Epithelial cell of proximal tubule (primary cell): ENCODE results near the gene CLCA2. TPM values are rescaled to one million over a fixed set of nuclear protein-coding genes. Genes with fewer than 3 reads are reported as not detected.
"Not testable (repeated sequence)": the region's sequence is repeated elsewhere in the genome, so short reads cannot be mapped to it uniquely, and the experiment has no call there.

ENCODE experiments used
- DNase-seq: peaks from one replicate; pipeline ENCODE4 v3.0.0-alpha.2; 2011; ENCODE audit warnings: low read depth
- H3K4me3 ChIP-seq: 2 replicates; pipeline ENCODE4 v1.5.1; 2011; ENCODE audit warnings: low read depth, mild to moderate bottlenecking, low read length
- total RNA-seq: library from RNA; depleted of rRNA; stranded (reverse); fragments of >200 nt; gene quantifications from 2 replicates; pipeline ENCODE4 v1.2.3, GENCODE V29; 2015
- TF ChIP-seq, protein P1 (sequence below): conservative IDR thresholded peaks from 2 replicates; pipeline ENCODE4 v1.5.1; 2012; ENCODE audit warnings: low read depth, mild to moderate bottlenecking, low read length

CLCA2 gene
- total RNA-seq, 1 donor from 2014 or later: not detected

DNA sequence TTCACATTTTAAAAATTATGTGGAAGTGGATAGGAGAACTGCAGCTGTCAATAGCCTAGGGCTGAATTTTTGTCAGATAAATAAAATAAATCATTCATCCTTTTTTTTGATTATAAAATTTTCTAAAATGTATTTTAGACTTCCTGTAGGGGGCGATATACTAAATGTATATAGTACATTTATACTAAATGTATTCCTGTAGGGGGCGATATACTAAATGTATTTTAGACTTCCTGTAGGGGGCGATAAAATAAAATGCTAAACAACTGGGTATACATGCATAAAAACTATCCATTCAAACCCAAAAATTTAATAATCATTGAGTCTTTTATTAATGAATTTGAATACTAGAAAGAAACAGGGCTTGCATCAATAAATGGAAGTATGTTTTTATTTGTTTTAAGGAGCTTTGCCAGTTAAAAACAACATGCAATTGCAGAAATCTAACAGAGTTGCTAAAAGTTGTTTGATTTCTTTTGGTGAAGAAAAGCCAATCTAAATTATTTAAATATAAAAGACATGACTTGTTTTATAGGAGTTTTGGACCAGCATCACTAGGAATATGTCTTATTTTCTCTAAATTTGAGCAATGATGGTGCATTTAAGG is 76.1 kb downstream of the CLCA2 start:
- TF ChIP-seq, protein P1, sequence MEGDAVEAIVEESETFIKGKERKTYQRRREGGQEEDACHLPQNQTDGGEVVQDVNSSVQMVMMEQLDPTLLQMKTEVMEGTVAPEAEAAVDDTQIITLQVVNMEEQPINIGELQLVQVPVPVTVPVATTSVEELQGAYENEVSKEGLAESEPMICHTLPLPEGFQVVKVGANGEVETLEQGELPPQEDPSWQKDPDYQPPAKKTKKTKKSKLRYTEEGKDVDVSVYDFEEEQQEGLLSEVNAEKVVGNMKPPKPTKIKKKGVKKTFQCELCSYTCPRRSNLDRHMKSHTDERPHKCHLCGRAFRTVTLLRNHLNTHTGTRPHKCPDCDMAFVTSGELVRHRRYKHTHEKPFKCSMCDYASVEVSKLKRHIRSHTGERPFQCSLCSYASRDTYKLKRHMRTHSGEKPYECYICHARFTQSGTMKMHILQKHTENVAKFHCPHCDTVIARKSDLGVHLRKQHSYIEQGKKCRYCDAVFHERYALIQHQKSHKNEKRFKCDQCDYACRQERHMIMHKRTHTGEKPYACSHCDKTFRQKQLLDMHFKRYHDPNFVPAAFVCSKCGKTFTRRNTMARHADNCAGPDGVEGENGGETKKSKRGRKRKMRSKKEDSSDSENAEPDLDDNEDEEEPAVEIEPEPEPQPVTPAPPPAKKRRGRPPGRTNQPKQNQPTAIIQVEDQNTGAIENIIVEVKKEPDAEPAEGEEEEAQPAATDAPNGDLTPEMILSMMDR: no peak
- DNase-seq: no peak
- no peak overlapping the region for H3K4me3 ChIP-seq

DNA sequence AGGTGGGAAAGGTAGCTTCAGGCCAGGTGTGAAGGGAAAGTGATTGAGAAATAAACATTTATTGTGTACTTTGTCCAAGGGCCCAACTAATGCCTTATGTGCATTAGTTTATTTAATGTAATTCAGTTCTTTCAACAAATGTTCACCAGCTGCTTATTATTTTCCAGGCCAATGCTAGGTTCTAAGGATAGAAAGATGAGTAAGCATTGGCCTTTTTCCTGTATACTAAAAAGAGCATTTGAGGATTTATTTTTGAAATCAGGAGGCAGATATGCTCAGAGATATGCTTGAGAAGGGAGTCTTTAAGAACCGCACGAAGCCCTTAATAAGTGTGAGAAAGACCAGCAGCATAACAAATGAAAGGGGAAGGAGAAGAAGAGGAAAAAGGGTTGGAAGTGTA is 76.7 kb downstream of the CLCA2 start:
- no peak overlapping the region for H3K4me3 ChIP-seq
- TF ChIP-seq, protein P1: no peak
- no peak for DNase-seq

DNA sequence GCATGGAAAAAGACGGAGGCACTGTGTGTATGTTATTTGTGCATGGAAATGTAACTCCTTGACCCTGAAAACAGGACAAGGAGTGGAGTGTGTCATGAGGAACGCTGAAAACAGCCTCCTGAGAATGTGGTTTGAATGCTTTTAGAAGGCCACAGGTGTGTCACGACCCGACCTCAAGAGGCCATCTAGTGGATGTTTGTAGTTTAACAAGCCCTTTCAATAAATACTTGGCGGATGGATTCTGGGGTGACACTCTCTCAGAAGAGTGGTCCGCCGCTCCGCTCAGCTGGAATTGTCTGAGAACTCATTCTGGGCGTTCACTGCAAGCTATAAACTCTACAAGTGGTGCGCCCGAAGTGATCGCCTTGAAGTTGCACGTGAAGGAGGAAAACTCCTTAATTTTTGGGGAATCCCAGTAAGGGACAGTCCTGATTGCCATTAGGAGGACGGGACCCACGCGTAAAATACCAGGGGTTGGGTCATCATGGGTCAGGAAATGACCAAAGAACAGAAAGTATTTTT is 78.2 kb downstream of the CLCA2 start:
- not testable (repeated sequence) for DNase-seq
- H3K4me3 ChIP-seq: peak overlapping the region; percentile 41
- TF ChIP-seq, protein P1: peak; percentile 60

DNA sequence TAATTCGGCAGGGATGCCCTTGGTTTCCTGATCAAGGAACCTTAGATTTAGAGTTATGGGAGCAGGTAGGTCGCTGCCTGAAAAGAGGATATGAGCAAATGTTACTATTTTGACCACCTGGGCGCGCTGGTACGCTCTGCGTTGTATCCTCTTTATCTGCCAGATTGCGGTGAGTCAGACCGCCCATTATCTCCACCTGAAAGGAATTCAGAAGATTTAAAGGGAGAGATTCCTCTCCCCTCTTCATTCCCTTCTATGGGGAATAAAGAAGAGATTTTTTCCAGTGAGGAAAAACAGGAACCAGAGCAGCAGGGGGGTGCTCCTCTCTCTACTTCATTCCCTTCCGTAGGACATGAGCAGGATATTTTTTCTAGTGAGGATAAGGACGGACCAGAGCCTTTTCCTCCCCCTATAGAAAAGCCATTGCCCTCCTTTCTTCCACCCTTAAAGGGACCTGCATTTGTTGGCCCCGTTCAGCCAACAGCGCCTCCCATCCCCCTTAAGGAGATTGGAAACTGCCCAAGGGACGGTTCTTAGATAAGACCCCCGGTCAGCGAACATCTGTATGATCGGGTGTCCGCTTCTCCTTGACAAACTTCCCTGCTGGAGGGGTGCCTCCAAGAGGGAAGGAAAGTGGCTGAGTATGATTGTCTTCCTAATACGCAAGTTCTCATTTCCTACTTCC is 78.9 kb downstream of the CLCA2 start:
- H3K4me3 ChIP-seq: peak overlapping the region; percentile 41

DNA sequence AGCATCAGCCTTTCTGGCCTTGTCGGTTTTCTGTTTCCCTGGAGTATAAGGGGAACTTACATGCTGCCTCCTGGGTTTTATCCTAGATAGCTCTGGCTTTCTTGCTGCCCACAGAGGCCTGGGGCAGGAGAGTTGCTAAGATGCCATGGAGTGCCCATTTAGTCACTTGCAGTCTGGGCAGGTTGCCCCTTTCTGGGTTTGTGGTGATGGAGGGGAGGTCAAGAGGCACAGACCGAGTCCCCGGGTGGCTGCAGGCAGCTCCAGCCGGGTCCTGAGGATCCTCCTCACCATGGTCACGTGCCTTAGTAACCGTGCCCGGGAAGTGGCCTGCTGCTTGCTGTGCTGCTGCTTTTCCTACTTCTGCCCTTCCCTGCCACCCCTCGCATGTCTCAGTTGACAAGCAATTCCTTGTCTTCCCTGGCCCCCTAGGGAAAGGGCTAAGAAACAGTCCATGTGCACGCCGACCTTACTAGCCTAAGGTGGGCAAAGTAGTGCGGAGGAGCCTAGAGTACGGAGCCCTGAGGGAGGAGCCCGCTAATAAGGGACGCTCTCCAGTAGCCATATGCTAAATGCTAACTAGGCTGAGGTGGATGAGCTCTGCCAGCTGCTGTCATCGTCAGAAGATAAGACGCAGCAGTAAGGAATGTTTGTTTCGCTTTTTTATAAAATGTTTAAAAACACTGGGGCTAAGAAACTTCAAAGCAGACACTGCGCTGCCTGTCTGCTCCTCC is 79.6 kb downstream of the CLCA2 start:
- DNase-seq: no peak
- H3K4me3 ChIP-seq: peak overlapping the region; percentile 37
- TF ChIP-seq, protein P1: no peak

More for the DNA sequence above, 78.9 kb downstream of the CLCA2 start:
- no peak for DNase-seq
- TF ChIP-seq, protein P1: no peak

- TF ChIP-seq, protein P1: no peak
- peak overlapping the region; percentile 37 for H3K4me3 ChIP-seq
- no peak for DNase-seq
Observed at GRCh38 chr1:86504137-86504479, 80.1 kb downstream of the CLCA2 start.
